Neural cell (in vitro differentiated cells): Measurements from ENCODE around the gene CDON.

ENCODE experiments used
- EP300 ChIP-seq: fragments of 450-650 bp; conservative IDR thresholded peaks from 2 replicates; pipeline ENCODE4 v1.6.1; 2014; ENCODE audit warnings: antibody characterized with exemption, mild to moderate bottlenecking, moderate library complexity; ENCODE audit not compliant: poor library complexity, severe bottlenecking
- EZH2 ChIP-seq: fragments of 200-600, 300-800 bp; shearing (Covaris generic), sonication (generic); IDR thresholded peaks from 2 replicates; pipeline ENCODE4 v1.6.1; 2014; ENCODE audit warnings: antibody characterized with exemption, low read length, borderline replicate concordance, mild to moderate bottlenecking; ENCODE audit not compliant: insufficient read depth, poor library complexity, severe bottlenecking
- MXI1 ChIP-seq: fragments of 450-650 bp; conservative IDR thresholded peaks from 2 replicates; pipeline ENCODE4 v1.6.1; 2014; ENCODE audit warnings: antibody characterized with exemption, mild to moderate bottlenecking; ENCODE audit not compliant: poor library complexity, severe bottlenecking
- POLR2AphosphoS5 ChIP-seq: IDR thresholded peaks from 2 replicates; pipeline ENCODE4 v1.6.1; 2012
- TAF1 ChIP-seq: IDR thresholded peaks from 2 replicates; pipeline ENCODE4 v1.6.1; 2012; ENCODE audit warnings: low read depth
- TF ChIP-seq, protein P1 (sequence below): fragments of 450-650 bp; IDR thresholded peaks from 2 replicates; pipeline ENCODE4 v1.5.1; 2014; ENCODE audit warnings: antibody characterized with exemption, mild to moderate bottlenecking, moderate library complexity; ENCODE audit not compliant: poor library complexity, severe bottlenecking
- TF ChIP-seq, protein P2 (sequence below): IDR thresholded peaks from 2 replicates; pipeline ENCODE4 v1.6.1; 2012; ENCODE audit warnings: borderline replicate concordance

DNA sequence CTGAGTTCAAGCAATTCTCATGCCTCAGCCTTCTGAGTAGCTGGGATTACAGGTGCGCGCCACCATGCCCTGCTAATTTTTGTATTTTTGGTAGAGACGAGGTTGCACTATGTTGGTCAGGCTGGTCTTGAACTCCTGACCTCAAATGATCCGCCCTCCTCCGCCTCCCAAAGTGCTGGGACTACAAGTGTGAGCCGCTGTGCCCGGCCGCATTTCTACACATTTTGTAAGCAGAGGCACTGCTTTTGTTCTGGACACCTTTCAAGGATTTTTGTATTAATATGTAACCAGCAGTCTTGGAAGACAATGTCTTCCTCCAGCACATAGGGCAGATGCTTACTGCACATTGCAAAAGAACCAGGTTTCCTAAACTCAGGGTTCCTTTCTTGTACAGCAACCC lies 128.2 kb downstream of the CDON start:
- TF ChIP-seq, protein P1, sequence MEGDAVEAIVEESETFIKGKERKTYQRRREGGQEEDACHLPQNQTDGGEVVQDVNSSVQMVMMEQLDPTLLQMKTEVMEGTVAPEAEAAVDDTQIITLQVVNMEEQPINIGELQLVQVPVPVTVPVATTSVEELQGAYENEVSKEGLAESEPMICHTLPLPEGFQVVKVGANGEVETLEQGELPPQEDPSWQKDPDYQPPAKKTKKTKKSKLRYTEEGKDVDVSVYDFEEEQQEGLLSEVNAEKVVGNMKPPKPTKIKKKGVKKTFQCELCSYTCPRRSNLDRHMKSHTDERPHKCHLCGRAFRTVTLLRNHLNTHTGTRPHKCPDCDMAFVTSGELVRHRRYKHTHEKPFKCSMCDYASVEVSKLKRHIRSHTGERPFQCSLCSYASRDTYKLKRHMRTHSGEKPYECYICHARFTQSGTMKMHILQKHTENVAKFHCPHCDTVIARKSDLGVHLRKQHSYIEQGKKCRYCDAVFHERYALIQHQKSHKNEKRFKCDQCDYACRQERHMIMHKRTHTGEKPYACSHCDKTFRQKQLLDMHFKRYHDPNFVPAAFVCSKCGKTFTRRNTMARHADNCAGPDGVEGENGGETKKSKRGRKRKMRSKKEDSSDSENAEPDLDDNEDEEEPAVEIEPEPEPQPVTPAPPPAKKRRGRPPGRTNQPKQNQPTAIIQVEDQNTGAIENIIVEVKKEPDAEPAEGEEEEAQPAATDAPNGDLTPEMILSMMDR, result no peak
- no peak for TF ChIP-seq POLR2AphosphoS5
- TF ChIP-seq MXI1, result no peak
- TF ChIP-seq EP300, result no peak
- TF ChIP-seq, protein P2, sequence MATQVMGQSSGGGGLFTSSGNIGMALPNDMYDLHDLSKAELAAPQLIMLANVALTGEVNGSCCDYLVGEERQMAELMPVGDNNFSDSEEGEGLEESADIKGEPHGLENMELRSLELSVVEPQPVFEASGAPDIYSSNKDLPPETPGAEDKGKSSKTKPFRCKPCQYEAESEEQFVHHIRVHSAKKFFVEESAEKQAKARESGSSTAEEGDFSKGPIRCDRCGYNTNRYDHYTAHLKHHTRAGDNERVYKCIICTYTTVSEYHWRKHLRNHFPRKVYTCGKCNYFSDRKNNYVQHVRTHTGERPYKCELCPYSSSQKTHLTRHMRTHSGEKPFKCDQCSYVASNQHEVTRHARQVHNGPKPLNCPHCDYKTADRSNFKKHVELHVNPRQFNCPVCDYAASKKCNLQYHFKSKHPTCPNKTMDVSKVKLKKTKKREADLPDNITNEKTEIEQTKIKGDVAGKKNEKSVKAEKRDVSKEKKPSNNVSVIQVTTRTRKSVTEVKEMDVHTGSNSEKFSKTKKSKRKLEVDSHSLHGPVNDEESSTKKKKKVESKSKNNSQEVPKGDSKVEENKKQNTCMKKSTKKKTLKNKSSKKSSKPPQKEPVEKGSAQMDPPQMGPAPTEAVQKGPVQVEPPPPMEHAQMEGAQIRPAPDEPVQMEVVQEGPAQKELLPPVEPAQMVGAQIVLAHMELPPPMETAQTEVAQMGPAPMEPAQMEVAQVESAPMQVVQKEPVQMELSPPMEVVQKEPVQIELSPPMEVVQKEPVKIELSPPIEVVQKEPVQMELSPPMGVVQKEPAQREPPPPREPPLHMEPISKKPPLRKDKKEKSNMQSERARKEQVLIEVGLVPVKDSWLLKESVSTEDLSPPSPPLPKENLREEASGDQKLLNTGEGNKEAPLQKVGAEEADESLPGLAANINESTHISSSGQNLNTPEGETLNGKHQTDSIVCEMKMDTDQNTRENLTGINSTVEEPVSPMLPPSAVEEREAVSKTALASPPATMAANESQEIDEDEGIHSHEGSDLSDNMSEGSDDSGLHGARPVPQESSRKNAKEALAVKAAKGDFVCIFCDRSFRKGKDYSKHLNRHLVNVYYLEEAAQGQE, result no peak
- TF ChIP-seq TAF1, result no peak
- TF ChIP-seq EZH2, result no peak
